SU-DHL-6 (cell line): ENCODE results near the gene MBNL1.

ENCODE experiments used
- CTCF ChIP-seq: fragments of 200-600 bp; sonication (generic); IDR thresholded peaks from one replicate; pipeline ENCODE4 v1.5.1; 2017; ENCODE audit warnings: antibody characterized with exemption, mild to moderate bottlenecking, low read length, moderate library complexity; ENCODE audit not compliant: insufficient read depth, poor library complexity, severe bottlenecking
- EZH2phosphoT487 ChIP-seq: fragments of 200-600 bp; sonication (generic), shearing (Covaris generic); conservative IDR thresholded peaks from 2 replicates; pipeline ENCODE4 v1.6.1; 2018; ENCODE audit warnings: mild to moderate bottlenecking, antibody characterized with exemption, low read length, moderate library complexity, mixed read lengths

DNA sequence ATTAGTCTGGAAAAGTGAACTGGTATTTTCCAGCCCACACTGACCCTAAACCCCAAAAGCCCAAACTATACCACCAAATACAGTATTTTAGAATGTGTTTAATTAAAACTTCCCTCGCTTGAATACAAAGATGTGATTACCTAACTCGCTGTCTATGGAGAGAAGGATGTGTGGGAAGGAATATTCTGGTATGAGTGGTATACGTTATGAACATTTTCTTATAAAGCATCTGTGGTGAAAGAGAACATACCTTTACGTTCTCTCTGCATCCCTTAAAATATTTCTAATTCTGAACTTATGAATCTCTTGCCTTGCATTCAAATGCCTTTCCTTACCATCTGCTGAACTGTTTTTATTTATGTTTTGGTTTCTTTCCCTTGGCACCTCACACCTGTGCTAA lies 201.4 kb downstream of the MBNL1 start:
- TF ChIP-seq CTCF (no peak), EZH2phosphoT487 (no peak)
